Stimulated activated CD8-positive, alpha-beta memory T cell treated with anti-CD3 and anti-CD28 coated beads, Interleukin-12 subunit alpha, Interleukin-12 subunit beta, amount 100 ng/mL, for 4 hours (primary cell): ENCODE measurements around the gene SARNP.

Source experiments
- DNase-seq: peaks from one replicate; pipeline ENCODE4 v3.0.0-alpha.2; 2020; ENCODE audit warnings: low read depth

SARNP gene

DNA sequence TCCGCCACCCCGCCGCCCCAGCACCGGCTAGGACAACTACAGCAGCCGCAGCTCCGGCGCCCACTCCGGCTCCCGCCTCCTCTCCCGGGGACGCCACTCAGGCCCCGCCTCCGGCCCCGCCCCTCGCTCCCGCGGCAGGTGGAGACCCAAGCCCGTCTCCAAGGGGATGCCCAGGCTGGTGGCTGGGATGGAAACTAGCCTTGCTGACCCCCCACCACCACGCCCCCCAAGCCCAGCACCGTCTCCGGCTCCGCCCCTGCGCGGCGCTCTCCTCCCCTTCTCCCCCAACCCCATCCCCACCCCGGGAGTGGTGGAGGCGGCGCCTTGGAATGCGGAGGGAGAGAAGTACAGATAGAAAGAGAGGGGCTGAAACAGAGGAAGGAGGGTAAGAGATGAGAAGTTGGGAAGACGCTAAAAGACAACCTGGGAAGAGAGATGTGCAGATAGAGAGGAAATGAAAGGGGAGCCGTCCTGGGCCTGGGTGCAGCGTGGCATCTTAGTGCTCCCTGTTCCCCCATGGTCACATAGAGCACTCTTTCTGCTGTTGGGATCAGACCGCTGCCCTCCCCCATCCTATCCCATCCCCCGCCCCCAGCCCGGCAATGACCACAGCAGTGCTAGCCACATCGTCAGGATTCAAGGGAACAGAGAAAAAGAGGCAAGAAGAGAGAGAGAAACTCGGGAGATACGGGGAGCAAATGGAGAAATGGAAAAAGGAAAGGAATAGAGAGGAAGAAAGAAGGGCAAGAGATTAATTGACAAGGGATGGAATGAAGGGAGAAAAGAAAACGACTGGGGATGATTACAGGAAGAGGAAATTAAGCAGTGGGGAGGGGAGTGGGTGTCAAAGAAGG, 109.5 kb downstream of the SARNP start, which contains the start of gene ITGA7:
TSS of gene ITGA7 (minus strand) at position 64 of the 854 bp plus-strand sequence. CDS start 222 bp downstream, outside the sequence.
- DNase-seq: peak; percentile 50
